Left ventricle myocardium inferior (tissue), 1 donor: ENCODE data around the gene PISD. TPM values are rescaled to one million over a fixed set of nuclear protein-coding genes. Genes with fewer than 3 reads are reported as not detected.

ENCODE experiments used
- DNase-seq: peaks from one replicate; pipeline ENCODE4 v3.0.0-alpha.2; 2020
- H3K27ac ChIP-seq: fragments of 200-600 bp; replicated peaks from 2 replicates; pipeline ENCODE4 v1.8.0; 2021
- H3K27me3 ChIP-seq: fragments of 200-600 bp; 2 replicates; pipeline ENCODE4 v1.8.0; 2021; ENCODE audit warnings: low read depth
- H3K36me3 ChIP-seq: fragments of 200-600 bp; 2 replicates; pipeline ENCODE4 v1.8.0; 2021
- H3K4me1 ChIP-seq: fragments of 200-600 bp; 2 replicates; pipeline ENCODE4 v1.8.0; 2021
- H3K4me3 ChIP-seq: fragments of 200-600 bp; 2 replicates; pipeline ENCODE4 v1.8.0; 2021; ENCODE audit warnings: mild to moderate bottlenecking, moderate library complexity
- H3K9me3 ChIP-seq: fragments of 200-600 bp; replicated peaks from 2 replicates; pipeline ENCODE4 v1.8.0; 2021
- intact Hi-C: fragments of 100-400 bp; cut with micrococcal nuclease; formaldehyde crosslinking; loops from one replicate; pipeline ENCODE4 v1.11.0; 2022
- total RNA-seq: library from RNA; stranded (reverse); fragmentation: NEBNext Ultra II Directional; extraction: Animal tissue kit (Norgen Biotek cat#: 25700); gene quantifications from one replicate; pipeline ENCODE4 v1.2.1, GENCODE V29; 2021
- TF ChIP-seq, protein P1 (sequence below): fragments of 200-600 bp; IDR thresholded peaks from 2 replicates; pipeline ENCODE4 v1.8.0; 2021; ENCODE audit warnings: antibody characterized with exemption, mild to moderate bottlenecking, borderline replicate concordance
- donor health status: DM: no; HTN: yes; CAD: no; lungs with severe emphysema.

The PISD gene
- total RNA-seq, 1 donor from 2014 or later, result 18.1 TPM

DNA sequence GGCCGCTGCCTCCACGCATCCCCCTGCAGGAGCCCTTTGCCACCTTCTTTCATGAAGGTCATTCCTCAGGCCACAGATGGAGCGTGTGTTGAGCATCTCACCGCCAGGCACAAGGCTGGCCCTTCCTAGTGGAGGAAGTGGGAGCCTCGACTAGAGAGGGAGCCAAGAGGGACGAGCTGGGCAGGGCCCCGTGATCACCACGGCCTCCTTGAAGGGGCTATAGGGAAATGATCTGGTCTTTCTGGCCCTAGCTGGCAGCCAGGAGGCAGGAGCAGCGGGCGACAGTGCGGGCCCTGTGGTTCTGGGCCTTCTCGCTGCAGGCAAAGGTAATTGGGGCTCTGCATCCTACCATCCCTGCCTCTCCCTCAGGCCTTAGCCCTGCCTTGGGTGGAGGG, 49.1 kb downstream of the PISD start:
- H3K4me3 ChIP-seq, result no peak overlapping the region
- no peaks in the 10 kb centered on the region for H3K9me3 ChIP-seq
- no peak overlapping the region for H3K27ac ChIP-seq
- peaks cover 5% of the 10 kb centered on the region for H3K36me3 ChIP-seq
- H3K4me1 ChIP-seq, result peaks cover 37% of the 10 kb centered on the region
- intact Hi-C loops, result no loop called here
- H3K27me3 ChIP-seq, result no peaks in the 10 kb centered on the region
- no peak for DNase-seq
- TF ChIP-seq, protein P1, sequence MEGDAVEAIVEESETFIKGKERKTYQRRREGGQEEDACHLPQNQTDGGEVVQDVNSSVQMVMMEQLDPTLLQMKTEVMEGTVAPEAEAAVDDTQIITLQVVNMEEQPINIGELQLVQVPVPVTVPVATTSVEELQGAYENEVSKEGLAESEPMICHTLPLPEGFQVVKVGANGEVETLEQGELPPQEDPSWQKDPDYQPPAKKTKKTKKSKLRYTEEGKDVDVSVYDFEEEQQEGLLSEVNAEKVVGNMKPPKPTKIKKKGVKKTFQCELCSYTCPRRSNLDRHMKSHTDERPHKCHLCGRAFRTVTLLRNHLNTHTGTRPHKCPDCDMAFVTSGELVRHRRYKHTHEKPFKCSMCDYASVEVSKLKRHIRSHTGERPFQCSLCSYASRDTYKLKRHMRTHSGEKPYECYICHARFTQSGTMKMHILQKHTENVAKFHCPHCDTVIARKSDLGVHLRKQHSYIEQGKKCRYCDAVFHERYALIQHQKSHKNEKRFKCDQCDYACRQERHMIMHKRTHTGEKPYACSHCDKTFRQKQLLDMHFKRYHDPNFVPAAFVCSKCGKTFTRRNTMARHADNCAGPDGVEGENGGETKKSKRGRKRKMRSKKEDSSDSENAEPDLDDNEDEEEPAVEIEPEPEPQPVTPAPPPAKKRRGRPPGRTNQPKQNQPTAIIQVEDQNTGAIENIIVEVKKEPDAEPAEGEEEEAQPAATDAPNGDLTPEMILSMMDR, result no peak

DNA sequence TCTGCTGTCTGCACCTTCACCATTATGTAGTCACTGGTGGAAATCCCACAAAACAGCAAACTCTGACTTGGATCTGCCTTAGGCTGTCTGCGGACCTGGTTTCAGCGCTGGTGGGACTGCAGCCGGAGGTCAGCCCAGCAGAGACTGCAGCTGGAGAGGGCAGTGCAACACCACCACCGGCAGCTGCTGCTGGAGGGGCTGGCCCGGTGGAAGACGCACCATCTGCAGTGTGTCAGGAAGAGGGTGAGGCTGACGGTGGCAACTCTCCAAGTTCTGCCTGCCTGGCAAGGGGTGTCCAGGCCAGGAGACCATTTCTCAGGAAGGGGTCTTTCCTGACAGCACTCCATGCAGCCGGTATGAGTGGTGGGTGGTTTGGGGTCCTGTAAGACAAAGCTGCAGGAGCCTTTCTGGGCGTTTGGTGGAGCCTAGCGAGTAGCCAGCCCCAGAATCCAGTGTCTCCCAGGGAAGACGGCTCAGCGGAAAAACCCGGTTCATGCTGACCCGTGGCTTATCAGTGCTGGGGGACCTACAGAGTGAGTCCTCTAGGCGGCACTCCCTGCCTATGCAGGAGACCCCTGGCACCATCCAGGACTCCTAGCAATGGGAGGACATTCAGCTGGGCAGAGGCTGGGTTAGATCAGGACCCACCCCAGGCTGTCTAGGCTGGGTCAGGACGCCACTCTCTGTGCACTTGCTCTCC, 50.8 kb downstream of the PISD start:
- intact Hi-C loops, result no loop called here
- Histone ChIP-seq H3K36me3 (no peaks in the 10 kb centered on the region), H3K27me3 (no peaks in the 10 kb centered on the region), H3K27ac (peak overlapping the region; percentile 19), H3K4me3 (no peak overlapping the region), H3K9me3 (no peaks in the 10 kb centered on the region), H3K4me1 (peaks cover 33% of the 10 kb centered on the region)
- TF ChIP-seq, protein P1, result no peak
- no peak for DNase-seq

DNA sequence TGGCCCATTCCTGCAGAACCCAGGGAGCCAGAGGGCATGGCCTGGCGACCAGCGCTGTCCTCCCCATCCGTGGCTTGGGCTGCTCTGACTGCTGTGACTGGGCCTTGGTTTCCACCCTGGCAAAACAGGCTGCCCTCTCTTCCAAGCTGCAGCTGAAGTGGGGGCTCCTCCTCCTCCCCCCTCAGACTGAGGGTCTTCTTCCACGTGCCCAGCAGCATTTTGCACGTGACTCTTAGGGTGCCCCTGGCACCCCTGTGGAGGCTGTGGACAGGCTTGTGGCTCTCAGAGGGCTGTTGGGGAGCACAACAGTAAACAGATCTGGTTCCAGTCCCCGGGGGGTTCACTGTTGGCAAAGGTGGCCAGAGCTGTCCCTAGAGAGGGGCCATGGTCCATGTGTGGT, 51.4 kb downstream of the PISD start:
- Histone ChIP-seq H3K4me1 (peaks cover 27% of the 10 kb centered on the region), H3K36me3 (no peaks in the 10 kb centered on the region), H3K4me3 (no peak overlapping the region), H3K27ac (no peak overlapping the region), H3K27me3 (no peaks in the 10 kb centered on the region), H3K9me3 (no peaks in the 10 kb centered on the region)
- TF ChIP-seq, protein P1, result no peak
- no peak for DNase-seq
- intact Hi-C loops, result no loop called here

DNA sequence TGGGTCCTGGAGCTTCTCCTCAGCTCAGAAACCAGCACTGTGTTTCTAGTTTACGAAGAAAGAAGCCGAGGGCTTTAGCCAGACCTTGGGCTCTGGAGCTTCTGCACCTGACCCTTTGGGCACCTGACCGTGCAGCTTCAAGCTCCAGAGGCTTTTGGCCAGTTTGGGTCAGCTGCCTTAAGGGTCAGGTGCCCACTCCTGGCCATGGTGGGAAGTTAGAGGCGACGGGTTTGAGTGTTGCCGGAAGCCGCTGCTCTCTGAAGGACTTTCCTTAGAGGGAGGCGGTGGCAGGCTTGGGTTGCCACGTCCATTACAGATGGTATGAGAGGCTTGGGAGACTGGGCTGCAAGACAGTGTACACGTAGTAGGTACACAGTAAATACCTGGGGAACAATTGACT, 52.3 kb downstream of the PISD start:
- Histone ChIP-seq H3K4me3 (no peak overlapping the region), H3K27ac (no peak overlapping the region), H3K9me3 (no peaks in the 10 kb centered on the region), H3K27me3 (no peaks in the 10 kb centered on the region), H3K36me3 (no peaks in the 10 kb centered on the region), H3K4me1 (peaks cover 18% of the 10 kb centered on the region)
- TF ChIP-seq, protein P1, result no peak
- DNase-seq, result no peak
- intact Hi-C loops, result no loop called here

DNA sequence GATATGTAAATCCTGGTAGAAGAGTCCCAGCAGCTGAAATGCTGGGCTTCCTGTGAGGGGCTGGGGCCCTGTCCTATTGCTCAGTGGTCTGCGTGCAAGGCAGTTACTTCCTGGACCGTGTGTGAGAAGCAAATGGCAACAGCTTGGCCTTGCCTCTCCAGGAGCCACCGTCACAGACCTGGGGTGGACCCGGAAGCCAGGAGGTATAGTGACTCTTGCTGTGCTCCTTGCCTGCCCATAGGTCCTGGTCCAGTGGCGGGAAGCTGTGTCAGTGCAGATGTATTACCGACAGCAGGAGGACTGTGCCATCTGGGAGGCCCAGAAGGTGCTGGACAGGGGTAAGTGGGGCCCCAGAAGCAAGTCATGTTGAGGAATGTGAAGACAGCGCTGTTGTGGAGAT, 54.3 kb downstream of the PISD start:
- no peak for DNase-seq
- H3K27me3 ChIP-seq, result no peaks in the 10 kb centered on the region
- no peak overlapping the region for H3K4me3 ChIP-seq
- peaks cover 15% of the 10 kb centered on the region for H3K4me1 ChIP-seq
- TF ChIP-seq, protein P1, result no peak
- intact Hi-C loops, result no loop called here
- no peak overlapping the region for H3K27ac ChIP-seq
- no peaks in the 10 kb centered on the region for H3K36me3 ChIP-seq
- H3K9me3 ChIP-seq, result no peaks in the 10 kb centered on the region
